Measurements from ENCODE around the gene ZC2HC1B.

The ZC2HC1B gene

DNA sequence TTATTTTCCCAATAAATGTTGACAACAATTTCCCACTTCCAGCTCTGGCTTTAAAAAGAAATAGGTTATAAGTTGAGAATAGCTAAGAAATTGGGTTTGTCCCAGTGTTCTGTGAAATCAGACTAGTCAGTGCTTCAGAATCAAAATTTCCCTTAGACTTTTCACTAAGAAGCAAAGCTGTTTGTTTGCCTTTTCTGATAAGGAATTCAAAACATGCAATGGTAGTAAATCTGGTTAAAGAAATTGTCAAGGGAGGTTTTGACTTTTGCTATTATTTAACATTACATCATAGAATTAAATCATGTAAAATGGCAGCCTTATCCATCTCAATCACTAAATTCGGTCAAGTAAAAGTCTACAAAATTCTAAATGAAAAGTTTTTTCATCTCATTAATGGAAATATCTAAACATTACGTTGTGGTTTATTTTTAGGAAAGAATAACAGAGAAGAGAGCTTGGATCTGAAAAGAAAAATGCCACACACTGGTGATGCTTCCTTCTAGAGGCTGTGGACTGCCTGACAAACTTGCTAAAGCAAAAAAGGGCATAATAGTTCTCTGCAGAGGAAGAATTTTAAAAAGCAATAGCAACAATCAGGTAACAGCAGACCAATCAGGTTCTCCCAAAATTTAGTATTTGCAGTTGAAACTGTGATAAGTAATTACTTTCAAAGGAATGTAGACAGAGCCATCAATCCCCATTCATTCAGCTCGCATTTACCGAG lies 107.4 kb downstream of the ZC2HC1B start:
- no peak for DNase-seq (ENCODE audit: low spot score)
- in situ Hi-C loops (cut with MboI; ENCODE audit: low sequenced_read_pairs, unreplicated experiment): no loop called here
- TF ChIP-seq, protein P1, sequence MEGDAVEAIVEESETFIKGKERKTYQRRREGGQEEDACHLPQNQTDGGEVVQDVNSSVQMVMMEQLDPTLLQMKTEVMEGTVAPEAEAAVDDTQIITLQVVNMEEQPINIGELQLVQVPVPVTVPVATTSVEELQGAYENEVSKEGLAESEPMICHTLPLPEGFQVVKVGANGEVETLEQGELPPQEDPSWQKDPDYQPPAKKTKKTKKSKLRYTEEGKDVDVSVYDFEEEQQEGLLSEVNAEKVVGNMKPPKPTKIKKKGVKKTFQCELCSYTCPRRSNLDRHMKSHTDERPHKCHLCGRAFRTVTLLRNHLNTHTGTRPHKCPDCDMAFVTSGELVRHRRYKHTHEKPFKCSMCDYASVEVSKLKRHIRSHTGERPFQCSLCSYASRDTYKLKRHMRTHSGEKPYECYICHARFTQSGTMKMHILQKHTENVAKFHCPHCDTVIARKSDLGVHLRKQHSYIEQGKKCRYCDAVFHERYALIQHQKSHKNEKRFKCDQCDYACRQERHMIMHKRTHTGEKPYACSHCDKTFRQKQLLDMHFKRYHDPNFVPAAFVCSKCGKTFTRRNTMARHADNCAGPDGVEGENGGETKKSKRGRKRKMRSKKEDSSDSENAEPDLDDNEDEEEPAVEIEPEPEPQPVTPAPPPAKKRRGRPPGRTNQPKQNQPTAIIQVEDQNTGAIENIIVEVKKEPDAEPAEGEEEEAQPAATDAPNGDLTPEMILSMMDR (IDR thresholded peaks at IDR 0.05; ENCODE audit: borderline replicate concordance, control extremely low read depth, extremely low read depth, insufficient read depth, missing control alignments): no peak

DNA sequence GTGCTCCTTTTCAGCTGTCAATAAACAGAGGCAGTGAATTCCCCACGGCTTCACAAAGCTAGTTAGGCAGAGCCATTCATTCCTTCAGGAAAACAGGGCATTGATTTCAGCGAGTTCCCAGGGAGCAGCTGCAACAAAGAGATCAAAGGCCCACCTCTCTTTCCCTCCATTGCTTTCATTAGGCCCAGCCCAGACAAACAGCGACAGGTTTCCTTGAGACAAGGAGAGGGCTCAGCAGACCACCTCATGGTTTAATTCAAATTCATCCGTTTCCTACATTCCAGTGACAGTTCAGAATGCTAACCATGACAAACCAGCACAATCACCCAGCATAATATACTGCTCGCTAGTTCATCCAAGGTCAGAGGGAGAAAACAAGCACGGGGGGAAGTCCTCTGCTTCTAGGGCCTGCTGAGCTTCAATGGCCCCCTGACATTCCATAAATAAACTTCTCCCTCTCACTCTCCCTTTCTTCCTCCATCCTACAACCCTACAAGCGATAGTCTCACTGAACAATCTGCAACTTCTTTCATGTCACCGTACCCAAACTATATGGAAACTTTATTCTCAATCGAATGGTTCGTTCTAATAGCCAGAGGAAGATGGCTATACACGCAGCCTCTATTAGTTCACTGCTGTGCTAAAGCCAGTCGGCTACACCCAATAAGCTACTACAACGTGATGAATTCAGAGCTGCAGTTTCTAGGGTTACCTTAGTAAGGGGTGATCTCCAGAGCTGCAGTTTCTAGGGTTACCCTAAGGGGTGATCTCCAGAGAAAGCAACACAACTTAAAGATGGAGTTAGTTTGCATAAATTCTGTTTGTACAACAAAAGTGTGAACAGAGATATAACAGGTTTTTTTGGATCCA lies 109.1 kb downstream of the ZC2HC1B start:
- TF ChIP-seq, protein P1 (IDR thresholded peaks at IDR 0.05; ENCODE audit: borderline replicate concordance, control extremely low read depth, extremely low read depth, insufficient read depth, missing control alignments): no peak
- no peak for DNase-seq (ENCODE audit: low spot score)
- in situ Hi-C loops (cut with MboI; ENCODE audit: low sequenced_read_pairs, unreplicated experiment): no loop called here

DNA sequence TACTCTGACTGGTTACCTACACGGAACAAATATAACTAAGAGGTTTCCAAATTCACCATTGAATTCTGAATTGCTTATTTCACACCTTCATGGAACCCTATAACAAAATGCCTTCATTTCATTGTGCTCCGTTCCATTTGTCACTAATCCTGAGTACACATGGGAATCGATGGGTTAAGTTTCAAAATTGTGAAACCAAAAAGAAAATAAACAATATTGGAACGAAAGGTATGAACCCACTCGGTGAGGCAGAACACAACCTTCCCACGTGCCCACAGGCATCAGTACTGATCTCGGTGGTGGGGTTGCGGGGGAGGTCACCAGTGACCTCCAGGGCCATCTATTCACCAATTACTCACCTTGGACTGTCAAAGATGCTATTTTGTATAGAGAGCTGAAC lies 109.8 kb downstream of the ZC2HC1B start:
- in situ Hi-C loops (cut with MboI; ENCODE audit: low sequenced_read_pairs, unreplicated experiment): no loop called here
- TF ChIP-seq, protein P1 (IDR thresholded peaks at IDR 0.05; ENCODE audit: borderline replicate concordance, control extremely low read depth, extremely low read depth, insufficient read depth, missing control alignments): no peak
- DNase-seq (ENCODE audit: low spot score): no peak

DNA sequence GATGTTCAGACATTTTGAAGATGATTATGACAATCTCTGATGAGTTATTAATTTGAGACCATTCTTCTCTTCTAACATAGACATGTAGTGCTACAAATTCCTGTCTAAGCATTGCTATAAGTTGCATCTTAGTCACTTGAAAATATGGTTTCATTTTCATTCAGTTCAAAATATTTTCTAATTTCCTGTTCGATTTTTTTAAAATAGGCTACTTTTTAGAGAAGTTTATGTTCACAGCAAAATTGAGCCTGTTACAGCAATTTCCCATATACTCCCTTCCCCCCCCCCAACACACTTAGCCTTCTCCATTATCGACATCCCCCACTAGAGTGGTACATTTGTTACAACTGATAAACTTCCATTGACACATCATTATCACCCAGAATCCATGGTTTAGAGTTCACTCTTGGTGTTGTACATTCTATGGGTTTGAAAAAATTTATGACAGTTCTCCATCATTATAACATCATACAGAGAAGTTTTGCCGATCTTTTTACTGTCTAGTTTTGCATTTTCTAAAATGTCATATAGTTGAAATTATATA lies 112.6 kb downstream of the ZC2HC1B start:
- in situ Hi-C loops (cut with MboI; ENCODE audit: low sequenced_read_pairs, unreplicated experiment): no loop called here
- DNase-seq (ENCODE audit: low spot score): no peak
- TF ChIP-seq, protein P1 (IDR thresholded peaks at IDR 0.05; ENCODE audit: borderline replicate concordance, control extremely low read depth, extremely low read depth, insufficient read depth, missing control alignments): no peak

GRCh38 chr6:143980921-143981320 lies 116.6 kb downstream of the ZC2HC1B start:
- TF ChIP-seq, protein P1 (IDR thresholded peaks at IDR 0.05; ENCODE audit: borderline replicate concordance, control extremely low read depth, extremely low read depth, insufficient read depth, missing control alignments): no peak
- no peak for DNase-seq (ENCODE audit: low spot score)
- in situ Hi-C loops (cut with MboI; ENCODE audit: low sequenced_read_pairs, unreplicated experiment): no loop called here

DNA sequence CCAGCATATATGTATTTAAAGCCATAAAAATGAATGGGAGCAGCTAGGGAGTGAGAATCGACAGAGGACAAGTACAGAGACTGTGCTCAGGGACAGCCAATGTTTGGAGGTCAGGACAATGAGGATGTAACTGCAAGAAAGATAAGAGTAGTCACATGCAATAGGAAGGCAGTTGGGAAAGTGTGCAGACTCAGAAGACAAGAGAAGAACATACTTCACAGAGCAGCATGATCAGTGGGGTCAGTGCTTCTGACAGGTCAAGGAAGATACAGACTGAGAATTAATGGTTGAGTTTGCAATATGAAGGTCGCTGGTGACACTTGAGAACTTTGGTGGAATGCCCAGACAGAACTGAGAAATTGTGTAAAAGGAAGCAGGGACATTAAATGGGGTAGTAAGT lies 118.7 kb downstream of the ZC2HC1B start:
- TF ChIP-seq, protein P1 (IDR thresholded peaks at IDR 0.05; ENCODE audit: borderline replicate concordance, control extremely low read depth, extremely low read depth, insufficient read depth, missing control alignments): no peak
- in situ Hi-C loops (cut with MboI; ENCODE audit: low sequenced_read_pairs, unreplicated experiment): no loop called here
- DNase-seq (ENCODE audit: low spot score): no peak
